ENCODE measurements around the gene CCKAR.
"Not testable (repeated sequence)": the region's sequence is repeated elsewhere in the genome, so short reads cannot be mapped to it uniquely, and the experiment has no call there.

CCKAR gene

DNA sequence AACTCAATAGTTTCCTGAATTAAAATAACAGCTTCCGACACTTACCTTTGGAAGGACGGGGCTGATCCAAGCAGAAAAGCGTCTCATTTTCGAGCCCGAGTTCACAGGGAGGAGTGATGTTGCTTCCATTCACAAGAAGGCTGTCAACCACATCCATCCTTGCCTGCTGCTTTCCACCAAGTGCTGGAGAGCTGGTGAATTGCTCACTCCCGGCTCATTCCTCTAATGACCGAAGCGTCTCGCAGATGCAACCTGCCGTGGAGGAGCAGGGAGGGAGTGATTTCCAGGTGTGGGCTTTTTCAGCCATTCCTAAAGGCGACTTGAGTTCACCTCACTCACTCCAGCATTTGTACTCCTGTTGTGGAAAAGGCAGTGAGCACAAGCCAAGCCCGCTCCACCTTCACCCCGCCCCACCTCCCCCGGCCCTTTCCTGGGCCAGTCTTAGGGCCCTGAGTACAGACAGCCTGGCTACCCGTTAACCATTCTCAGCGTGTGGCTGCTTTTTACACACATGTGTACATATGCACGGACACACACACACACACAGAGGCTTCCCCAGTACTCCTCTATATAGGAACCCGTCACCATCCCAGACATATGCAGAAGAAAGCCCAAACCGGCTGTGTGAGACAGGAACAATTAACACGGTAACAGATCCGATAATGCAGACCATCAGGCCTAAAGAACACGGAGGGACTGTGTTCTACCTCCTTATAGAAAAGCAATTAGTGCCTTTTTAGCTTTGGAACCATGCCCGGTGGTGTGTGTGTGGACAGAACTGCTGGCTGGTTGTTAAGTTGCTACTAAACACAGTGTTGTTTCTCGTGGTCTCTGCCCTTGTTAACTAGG, at the start of gene CCKAR:
CCKAR (minus strand) TSS at position 374 of the 849 bp plus-strand sequence; CDS start at position 157, 217 bp downstream.
- no peak for DNase-seq

- DNase-seq = no peak
Observed at GRCh38 chr4:26533685-26534084, 43.4 kb upstream of the CCKAR start.

- no peak for DNase-seq
Observed at GRCh38 chr4:26531491-26532116, 41.3 kb upstream of the CCKAR start.

DNA sequence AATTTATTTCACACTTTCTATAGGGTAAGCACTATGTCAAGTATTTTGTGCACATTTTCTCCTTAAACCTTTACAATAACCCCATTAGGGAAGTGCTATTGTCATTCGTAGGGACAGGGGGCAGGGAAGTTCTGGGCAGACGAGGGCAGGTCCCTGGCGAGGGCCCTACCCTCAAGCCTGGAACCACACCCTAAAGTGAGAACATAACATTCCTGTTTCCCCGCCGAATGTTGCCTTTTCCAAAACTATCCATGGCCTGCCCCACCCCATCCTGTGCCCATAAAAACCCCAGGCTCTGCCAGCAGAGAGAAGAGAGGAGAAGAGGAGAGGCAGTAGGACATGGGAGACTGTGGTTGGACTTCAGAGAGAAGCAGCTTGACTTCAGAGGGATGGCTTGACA, 39.8 kb upstream of the CCKAR start:
- DNase-seq = no peak

GRCh38 chr4:26529479-26529878, 39.2 kb upstream of the CCKAR start:
- no peak for DNase-seq

DNA sequence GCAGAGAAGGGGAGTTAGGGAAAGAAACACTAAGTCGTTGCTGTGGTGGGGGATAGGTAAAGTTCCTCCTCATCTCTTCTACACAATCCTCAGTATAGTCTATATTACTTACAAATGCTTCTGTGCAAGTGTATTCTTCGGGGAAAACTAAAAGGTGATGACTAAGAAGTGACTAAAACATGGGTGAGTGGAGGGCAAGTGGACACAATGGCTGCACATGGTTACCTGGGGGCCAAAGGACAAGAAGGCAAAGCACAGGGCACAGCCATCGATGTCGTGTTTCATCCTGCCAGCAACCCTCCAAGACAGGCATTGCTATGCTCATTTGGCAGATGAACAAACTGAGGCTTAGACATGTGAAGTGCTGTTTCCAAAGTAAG, 35.5 kb upstream of the CCKAR start:
- DNase-seq = no peak

DNA sequence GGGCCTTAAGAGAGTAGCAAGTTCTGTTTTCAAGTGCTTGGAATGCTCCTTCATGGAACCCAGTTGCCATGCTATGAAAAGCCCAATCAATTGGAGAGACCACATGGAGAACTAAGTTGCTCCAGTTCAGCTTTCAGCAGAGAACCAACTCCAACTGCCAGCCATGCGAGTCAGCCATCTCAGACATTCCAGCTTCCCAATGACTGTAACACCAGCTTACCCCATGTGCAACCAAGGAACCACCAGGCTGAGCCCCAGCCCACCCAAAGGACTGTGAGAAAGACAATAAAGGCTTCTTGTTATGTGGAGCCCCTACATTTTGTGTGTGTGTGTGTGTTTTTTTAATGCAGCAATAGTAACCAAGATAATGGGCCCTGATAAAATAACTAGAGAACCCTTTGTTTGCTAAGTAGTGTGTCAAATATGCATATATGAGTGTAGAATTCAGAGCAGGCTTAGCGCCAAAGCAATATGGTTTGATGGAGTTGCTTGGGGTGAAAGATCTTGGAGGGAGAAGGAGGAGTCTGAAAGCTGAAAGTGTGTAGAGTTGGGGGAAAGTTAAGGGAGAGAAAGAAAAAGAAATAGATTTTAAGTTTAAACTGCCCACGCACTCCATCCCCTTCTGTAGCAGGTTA, 35.0 kb upstream of the CCKAR start:
- DNase-seq = no peak

DNA sequence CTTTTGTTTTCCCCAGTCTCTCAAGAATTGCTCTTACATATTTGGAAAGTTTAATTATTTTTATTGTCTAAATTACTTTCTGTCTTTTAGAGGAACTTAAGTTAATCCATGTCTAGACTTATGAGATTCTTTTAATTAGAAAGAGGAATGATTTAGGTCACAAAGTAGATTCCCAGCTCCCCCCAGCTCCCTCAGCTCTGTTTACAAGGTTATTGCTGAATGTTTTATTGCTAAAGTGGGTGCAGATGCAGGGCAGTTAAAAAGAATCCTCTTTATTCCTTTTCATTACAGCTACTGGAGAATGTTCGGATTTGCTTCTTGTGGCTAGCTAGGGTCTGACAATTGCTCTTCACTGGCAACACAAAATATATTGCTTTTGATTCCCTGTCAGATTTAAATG, 33.7 kb upstream of the CCKAR start:
- no peak for DNase-seq

DNA sequence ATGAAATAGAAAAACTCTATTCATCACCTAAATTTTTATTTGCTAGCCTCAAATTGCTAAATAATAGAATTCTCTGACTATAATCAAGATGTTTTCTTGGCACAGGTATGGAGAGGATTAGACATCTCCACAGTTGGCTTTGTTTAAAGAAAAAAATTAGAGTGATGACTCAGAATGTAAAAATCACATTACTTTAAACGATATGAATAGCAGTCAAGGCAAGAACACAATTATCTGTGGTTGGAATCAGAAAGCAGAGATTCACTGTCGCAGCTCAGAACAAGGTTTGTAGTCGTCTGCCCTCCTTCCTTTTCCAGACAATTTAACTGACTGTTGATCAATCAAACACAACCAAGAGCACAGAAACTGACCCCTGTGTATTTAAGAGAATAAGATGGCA, 32.2 kb upstream of the CCKAR start:
- DNase-seq = no peak

DNA sequence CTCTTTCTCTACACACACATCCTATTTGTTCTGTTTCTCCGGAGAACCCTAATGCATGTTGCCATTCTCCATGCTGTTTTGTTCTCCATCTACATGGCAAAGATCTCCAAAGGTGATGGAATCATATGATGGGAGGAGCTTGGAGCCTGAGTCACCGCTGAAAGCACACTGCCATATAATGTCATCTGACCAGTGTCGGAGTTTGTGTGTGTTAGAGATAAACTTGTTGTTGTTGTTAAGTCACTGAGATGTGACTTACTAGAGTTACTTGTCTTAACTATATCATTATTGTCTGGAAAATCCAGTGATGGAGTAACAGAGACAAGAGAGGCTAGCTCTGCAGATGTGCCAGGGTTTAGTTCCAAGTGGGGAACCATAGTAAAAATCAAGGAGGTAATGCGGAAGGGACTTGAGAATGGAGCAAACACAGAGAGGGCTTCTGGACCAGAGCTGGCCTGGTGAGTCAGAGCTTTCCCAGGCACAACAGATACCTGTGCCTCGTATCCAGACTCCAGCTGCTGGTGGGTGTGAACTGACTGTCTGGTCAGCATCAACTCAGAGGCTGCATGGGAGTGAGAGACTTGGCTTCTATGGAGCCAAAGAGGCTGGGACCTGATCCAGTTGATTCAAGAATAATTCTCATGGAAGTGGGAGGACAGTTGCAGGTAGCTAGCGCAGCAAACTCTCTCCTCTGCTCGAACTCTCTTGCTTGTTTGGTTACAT, 30.6 kb upstream of the CCKAR start:
- DNase-seq = no peak

GRCh38 chr4:26515936-26516335, 25.7 kb upstream of the CCKAR start:
- no peak for DNase-seq

DNA sequence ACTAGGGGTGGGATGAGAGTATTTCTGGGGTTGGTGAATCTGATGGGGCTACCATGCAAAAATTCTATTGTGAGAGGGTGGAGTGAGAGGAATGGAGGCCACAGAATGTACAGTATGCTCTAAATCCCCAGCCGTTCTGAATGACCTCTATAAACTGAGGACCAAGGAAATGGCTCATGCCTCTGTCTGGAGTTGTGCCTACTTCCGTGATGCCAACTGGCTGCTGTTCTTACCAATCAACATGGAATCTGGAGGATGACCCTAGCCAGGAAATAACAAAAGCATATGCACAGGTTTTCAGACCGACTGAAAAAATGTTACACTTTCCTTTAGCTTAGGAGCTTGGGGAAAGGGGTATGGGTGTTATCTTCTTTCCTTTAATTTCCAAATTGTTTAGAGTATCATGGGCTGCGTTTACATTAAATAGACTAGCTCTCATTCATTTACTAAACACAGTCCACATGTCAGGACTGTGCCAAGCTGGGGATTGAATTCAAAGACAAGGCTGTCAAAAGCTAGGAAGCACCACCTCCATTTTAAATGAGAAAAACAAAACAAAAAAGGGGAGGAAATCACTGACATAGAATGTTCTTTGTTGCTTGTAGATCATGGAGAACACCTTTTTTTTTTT, 20.2 kb upstream of the CCKAR start:
- DNase-seq = no peak

DNA sequence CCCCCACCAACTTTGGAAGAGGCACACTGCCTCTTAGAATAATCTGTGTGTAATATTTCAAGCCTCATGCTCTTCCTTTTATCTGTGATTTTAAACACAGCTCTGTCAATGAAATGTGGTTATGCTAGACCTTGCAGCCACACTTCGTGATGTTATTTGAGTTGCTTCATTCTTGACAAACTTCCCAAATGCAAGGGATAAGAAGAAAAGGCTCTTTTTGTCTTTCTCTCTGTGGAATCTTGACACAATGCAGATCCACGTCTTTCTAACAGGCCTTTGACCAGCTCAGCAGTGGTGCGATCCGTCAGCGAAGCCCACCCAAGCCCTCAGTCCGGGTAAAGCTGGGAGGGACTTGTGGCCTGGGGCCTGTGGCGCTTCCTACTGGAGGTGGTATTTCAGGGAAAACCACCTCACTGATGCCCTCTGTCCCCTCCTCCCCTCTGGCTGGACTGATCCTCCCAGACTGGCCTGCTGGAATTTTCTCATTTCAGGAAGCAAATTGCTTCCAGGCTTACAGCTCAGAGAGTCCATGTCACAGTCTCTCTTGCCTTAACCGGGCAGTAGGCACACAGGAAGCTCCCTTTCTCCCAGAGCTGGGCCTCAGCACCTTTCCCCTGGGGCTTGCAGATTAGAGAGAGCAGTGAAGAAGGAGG, 19.5 kb upstream of the CCKAR start:
- no peak for DNase-seq

DNA sequence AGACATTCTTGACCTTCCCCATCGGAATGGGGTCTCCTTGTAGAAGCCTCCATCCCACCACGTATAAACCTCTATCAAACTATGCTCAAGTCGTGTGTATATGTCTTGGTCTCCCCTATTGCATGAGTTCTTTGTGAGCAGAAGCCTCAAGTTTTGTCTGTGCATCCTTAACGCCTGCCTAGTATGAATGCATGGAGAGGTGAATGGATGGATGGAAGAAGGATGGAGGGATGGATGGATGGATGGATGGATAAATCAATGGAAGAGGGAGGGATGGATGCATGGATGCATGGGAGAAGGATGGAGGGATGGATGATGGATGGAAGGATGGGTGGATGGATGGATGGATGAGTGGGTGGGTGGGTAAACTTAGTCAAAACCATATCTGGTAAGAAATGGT, 17.0 kb upstream of the CCKAR start:
- DNase-seq = no peak

GRCh38 chr4:26503844-26504243, 13.6 kb upstream of the CCKAR start:
- no peak for DNase-seq

GRCh38 chr4:26503427-26503826, 13.1 kb upstream of the CCKAR start:
- DNase-seq = no peak

- DNase-seq = not testable (repeated sequence)
Observed at GRCh38 chr4:26500565-26500999, 10.3 kb upstream of the CCKAR start.

GRCh38 chr4:26496207-26496783, 6.0 kb upstream of the CCKAR start:
- DNase-seq = no peak

DNA sequence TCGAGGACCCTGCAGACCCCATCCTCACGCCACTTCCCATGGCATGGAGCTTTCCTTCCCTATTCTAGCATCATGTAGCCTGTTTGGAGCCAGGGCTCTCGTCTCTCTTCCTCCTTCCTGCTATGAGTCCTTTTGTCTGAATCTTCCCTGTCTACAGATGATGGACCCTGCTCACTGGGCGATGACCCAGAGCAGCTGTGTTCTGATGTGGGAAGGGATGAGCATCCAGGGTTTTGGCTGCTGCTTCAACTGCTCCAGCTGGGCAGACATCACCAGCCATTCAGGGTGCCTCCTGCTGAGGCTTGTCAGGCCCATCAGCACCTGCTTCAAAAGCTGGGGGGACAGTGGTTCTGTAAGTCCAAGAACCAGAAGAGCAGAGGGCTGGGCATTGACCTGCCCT, 3.2 kb upstream of the CCKAR start:
- DNase-seq = no peak

DNA sequence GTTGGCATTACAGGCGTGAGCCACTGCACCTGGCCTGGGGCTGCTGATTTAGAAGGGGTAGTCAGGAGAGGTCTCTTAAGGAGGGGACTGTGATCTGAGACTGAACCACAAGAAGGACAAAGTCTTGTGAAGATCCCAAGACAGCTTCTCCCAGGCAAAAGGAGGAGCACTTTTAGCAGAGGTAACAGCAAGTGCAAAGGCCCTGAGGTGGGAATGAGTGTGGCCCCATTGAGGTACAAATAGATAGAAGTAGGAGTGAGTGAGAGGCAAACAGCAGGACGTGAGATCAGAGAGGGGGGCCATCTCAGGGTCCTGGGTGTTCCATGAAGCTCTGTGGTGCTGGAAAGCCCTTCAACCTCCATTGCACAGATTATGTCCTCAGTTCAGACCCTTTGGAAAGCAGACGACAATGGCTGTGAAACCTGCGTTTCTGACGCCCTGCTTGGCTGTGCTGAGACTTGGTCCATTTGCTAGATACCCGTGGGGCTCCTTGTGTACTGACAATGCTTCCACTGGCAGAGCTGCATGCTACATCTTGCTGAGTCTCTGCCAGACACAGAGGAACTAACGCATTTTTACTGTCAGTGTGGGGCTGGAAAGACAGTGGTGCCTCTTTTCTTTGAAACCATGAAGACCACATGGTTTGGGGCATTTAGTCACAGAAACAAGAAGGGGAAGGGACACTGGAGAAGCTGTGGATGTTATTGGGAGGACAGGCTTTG, 1.3 kb upstream of the CCKAR start:
- DNase-seq = no peak

- no peak for DNase-seq
Observed at GRCh38 chr4:26490960-26491284, 638 bp upstream of the CCKAR start.

Measured in activated gamma-delta T cell treated with Interleukin-2 at 50 U/mL for 16 hours (primary cell).